ENCODE measurements around the gene DNAJC9.

Gene DNAJC9

DNA sequence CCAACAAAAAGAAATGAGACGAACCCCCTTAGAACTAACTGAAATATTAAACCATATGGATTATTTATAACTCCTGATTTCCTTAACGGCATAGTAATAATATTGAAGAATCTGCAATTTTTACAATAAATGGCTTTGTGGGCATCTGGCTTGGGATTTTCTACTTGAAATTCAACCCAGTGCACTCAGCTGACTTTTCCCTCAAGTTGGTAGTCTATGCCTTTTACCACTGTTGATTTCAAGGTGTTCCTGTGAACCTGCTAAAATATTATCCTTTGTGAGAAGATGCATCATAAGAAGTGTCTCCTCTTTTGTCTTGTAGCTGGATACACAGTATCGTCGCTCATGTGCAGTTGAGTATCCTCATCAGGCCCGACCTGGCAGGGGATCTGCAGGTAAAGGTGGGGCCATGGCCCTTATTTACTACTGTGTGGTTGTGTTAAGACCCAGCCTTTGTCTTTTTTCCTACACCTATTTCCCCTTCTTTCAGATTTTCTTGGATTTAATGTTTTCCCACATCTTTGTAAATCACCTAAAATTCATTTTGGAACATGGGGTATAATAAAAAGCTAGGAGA lies 8.0 kb downstream of the DNAJC9 start:
- DNase-seq (ENCODE audit: low read depth) = no peak

DNA sequence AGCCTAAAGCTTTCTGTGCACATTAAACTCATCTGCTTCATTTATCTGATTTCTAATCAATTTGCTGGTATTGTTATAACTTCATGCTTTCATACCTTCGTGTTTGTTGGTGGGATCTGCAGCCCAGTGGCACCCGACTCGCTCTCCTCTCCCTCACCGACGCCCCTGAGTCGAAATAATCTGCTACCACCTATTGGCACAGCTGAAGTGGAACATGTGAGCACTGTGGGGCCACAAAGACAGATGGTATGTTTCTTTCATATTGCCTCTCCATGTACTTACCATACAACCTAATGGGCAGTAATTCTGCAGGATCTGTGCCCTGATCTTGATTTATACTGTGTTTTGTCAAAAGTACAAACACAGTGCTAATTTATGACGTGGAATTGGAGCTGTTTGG lies 12.4 kb downstream of the DNAJC9 start:
- DNase-seq (ENCODE audit: low read depth) = no peak

DNA sequence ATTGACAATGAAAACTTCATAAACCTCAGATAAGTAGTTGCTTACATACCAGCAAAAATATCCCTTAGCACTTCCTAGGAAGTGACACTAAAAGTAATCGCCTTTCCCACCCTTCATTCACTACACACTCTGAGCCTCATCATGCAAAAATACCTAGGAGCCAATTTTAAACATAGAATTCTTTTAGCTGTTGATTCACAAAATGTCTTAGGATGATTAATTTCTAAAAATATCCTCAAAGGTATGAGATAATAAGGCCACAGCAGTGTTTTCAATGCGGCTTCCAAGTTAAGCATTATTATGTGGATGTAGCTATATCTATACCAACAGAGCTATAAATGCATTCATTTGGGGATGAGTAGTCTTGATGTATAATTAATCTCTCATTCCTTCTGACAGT lies 13.2 kb downstream of the DNAJC9 start:
- no peak for DNase-seq (ENCODE audit: low read depth)

DNA sequence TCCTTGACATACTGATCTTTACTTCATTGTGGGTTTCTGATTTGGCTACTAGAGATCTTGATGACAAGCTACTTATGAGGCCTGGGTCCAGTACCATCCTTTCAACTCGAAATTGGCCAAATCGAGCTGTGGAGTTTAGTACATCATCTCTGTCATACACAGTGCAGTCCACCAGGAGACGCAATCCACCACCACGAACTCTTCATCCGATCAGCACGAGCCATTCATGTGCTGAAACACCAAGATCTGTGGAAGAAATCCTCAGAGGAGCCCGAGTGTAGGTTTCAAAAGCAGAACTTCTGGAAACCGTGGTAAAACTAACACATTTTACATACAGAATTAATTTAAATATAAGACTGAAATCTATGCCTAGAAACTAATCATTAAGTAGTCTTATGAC lies 14.2 kb downstream of the DNAJC9 start:
- no peak for DNase-seq (ENCODE audit: low read depth)

DNA sequence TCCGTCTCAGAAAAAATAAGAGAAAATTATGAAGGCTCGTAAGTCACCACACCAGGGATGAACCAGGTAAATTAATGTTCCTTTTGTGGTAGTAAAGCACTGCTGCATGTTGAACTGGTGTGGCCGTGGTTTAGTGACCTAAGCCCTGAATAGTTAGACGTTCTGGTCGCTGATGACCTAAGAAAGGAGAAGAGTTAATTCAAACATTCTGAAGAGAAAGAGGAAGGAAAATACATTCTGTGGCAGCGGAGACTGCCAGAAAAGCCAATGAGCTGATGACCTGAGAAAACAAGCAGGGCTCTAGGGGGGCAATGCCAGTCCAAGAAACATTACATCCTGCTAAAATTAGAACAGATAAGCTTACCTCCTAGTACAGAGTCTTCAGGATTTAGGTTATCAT lies 17.5 kb downstream of the DNAJC9 start:
- DNase-seq (ENCODE audit: low read depth) = no peak

DNA sequence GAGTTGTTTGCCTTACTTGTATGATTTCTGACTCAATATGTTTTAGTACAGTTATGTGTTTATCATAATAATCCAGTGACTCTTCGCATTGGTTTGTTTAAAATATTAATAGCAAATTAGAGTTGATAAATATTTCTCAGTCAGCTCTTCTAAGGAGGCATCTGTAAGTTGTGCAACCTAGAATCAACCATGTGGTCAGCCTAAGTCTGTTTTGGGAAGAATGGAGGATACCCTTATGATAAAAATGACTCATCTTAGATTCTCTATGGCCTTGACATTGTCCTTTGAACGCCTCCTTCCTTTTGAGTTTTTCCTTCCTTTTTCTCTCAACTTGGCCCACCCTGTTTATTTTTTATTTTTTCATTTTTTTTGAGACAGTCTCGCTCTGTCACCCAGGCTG lies 18.8 kb downstream of the DNAJC9 start:
- no peak for DNase-seq (ENCODE audit: low read depth)

DNA sequence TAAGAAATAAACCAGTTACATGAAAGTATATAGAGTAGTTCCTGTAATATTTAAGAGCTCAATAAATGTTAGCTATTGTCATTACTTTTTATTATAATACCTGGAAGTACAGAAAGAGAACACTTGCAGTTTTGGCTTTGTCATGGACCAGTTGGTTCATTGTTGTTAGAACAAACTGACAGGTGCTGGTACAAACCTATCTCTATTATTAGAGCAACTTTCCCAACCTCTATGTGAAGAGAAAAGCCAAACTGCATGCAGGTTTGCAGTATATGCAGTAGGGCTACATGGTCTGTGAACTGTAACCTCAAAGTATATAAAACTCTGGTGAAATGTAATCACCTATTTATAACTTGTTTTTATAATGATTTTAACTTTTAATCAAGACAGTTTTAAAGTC lies 20.4 kb downstream of the DNAJC9 start:
- no peak for DNase-seq (ENCODE audit: low read depth)

DNA sequence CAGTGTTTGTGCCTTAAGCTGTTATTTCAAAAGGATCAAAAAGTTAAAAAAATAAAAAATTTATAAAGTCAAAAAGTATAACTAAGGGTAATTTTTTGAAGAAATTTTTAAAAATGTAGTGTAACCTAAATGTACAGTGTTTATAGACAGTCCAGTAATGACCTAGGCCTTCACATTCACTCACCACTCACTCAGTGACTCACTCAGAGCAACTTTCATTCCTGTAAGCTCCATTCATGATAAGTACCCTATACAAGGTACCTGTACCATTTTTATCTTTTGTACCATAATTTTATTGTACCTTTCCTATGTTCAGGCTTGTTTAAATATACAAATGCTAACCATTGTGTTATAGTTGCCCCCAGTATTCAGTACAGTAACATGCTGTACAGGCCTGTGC lies 21.5 kb downstream of the DNAJC9 start:
- DNase-seq (ENCODE audit: low read depth) = no peak

DNA sequence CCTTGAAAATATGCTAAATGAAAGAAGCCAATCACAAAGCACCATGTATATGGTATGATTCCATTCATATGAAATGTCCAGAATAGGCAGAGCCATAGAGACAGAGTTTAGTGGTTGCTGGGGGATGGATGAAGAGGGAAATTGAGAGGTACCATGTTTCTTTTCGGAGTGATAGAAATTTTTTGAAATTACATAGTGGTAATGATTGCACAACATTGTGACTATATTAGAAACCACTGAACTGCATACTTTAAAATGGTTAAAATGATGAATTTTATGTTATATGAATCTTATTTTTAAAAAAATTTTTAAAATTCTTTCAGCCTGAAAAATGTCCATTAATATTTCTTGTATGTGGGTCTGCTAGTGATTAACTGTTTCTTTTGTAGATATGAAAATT lies 26.1 kb downstream of the DNAJC9 start:
- DNase-seq (ENCODE audit: low read depth) = no peak

DNA sequence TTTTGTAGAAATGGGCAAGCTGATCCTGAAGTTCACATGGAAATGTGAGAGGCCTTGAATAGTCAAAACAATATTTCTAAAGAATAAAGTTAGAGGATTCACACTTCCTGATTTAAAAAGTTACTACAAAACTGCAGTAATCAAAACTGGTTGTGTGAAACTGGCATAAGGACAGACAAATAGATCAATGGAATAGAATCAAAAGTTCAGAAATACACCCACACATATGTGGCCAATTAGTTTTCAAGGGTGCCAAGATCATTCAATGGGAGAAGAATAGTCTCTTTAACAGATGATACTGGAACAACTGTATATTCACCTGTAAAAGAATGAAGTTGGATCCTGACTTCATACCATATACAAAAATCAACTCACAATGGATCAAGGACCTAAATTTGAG lies 27.7 kb downstream of the DNAJC9 start:
- DNase-seq (ENCODE audit: low read depth) = no peak

DNA sequence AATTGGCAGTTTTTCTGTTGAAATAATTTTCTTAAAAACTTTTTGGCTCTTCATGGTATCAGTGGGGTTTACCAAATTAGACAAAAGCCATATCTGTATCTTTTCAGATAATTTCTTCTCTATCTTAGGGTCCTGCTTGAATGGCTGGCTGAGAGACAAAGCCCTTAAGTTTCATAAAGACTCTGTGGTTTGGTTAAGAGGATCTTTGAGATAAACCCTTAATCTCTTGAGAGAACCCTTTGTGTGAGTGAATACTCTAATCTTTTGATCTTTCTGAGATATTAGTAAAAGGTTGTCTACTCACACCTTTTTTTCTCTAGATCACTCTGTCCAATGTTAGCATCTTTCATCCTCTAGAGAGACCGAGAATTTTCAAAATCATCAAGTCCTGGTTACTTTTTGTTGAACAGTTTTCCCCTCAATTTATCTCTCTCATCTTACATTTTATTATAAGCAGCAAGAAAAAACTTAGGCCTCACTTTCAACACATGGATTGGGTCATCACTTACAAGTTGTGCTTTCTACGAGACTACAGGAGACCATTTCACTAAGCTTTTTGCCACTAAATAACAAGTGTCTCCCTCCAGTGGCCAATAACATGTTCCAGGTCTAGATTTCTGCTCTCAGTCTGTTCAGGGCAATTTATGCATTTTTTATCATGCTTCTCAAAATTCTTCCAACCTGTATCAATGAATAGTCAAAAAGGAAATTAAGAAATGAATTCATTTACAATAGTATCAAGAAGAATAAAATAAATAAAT lies 28.4 kb downstream of the DNAJC9 start:
- no peak for DNase-seq (ENCODE audit: low read depth)

DNA sequence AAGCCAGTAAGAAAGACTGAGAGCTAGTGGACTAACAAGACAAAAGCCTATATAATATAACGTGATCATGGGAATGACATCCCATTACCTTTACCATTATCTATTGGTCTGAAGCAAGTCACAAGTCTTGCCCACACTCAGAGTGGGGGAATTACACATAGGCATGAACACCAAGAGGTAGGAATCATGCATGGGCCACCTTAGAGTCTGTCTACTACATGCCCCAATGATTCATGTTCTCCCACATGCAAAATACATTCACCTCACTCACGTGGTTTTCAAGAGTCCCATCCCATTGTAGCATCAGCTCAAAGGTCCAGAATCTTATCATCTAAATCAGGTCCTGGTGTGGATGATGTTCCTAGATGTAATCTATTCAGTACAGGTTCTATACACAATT lies 29.4 kb downstream of the DNAJC9 start:
- DNase-seq (ENCODE audit: low read depth) = no peak

DNA sequence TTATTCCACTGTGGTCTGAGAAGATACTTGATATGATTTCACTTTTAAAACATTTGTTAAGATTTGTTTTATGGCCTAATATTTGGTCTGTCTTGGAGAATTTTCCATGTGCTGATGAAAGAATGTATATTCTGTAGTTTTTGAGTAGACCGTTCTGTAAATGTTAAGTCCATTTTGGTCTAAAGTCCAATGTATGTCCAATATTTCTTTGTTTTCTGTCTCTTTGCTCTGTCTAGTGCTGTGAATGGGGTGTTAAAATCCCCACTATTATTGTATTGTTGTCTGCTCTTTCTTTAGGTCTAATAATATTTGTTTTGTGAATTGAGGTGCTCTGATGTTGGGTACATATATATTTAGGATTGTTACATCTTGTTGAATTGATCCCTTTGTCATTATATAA lies 31.3 kb downstream of the DNAJC9 start:
- no peak for DNase-seq (ENCODE audit: low read depth)

DNA sequence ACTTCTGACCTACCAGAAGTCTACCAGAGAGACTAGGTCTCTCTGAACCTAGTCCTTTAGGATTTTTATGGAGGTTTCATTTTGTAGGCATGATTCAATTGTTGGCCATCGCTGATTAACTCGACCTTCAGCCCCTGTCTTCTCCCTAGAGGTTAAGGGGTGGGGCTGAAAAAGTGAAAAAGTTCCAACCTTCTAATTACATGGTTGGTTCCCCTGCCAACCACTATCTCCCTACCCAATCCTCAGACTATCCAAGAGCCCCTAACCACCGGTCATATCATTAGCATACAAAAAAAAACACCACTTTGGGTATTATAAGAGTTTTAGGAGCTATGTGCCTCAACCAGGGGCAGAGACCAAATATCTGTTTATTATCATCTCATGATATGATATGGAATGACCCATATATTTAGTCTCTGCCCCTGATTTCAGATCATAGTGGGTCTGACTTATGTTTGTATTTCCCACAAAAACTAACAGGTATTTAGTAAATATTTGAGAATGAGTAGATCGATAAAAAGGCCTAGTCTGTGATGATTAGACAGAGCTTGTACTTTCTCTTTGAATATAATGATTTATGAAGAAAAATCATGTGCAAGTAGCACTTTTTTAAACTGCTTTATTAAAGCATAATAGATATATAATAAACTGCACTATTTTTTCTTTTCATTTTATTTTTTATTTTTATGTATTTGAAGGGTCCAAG lies 35.8 kb downstream of the DNAJC9 start:
- no peak for DNase-seq (ENCODE audit: low read depth)

DNA sequence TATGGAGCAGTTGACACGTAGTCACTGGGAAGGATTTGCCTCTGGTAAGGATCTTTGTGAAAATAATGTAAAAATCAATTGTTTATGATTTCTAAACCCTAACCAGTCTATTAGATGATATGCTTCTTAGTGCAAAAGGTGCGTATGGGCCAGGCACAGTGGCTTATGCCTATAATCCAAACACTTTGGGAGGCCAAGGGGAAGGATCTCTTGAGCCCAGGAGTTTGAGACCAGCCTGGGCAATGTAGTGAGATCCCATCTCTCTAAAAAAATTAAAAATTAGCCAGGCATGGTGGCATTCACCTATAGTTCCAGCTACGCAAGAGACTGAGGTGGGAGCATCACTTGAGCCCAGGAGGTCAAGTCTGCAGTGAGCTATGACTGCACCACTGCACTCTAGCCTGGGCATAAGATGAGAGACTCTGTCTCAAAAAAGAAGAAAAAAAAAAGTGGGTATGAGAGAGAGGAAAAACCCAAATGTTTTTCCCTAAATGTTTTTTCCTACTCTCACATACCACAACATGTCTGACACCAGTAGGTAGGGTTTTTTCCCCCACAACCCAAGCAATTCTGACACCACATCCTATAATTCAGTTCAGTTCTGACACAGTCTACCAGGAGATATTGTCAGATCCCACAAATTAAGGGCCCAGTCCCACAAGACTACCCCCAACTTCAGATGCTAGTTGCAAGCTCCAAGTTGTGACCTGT lies 36.5 kb downstream of the DNAJC9 start:
- no peak for DNase-seq (ENCODE audit: low read depth)

DNA sequence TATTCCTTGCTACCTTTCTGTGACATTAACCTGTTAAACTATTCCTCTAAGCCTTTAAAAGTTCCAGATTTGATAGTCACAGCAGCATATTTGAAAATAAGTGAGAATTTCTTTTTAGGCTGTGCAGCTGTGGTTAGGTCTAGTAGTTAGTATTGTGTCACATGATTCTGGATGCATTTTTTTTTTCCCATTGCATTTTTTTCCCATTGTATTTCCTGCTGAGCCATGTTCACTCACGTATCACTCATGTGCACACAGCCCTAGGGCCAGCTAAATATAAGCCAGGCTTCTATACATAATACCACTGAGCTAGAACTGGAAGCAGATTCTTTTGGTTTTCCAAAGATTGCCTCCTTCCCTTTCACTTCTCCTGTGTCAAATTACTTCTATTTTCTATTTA lies 37.4 kb downstream of the DNAJC9 start:
- peak; percentile 47 for DNase-seq (ENCODE audit: low read depth)

DNA sequence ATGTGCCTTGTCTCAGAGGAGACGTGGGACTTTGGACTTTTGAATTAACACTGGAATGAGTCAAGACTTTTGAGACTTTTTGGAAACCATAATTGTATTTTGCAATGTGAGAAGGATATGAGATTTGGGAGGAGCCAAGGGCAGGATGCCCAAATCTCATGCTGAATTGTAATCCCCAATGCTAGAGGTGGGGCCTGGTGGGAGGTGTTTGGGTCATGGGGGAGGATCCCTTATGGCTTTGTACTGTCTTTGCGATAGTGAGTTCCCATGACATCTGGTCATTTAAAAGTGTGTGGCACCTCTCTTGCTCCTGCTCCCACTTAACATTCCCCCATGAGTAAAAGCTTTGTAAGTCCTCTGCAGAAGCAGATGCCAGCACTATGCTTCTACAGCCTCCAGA lies 39.2 kb downstream of the DNAJC9 start:
- no peak for DNase-seq (ENCODE audit: low read depth)

DNA sequence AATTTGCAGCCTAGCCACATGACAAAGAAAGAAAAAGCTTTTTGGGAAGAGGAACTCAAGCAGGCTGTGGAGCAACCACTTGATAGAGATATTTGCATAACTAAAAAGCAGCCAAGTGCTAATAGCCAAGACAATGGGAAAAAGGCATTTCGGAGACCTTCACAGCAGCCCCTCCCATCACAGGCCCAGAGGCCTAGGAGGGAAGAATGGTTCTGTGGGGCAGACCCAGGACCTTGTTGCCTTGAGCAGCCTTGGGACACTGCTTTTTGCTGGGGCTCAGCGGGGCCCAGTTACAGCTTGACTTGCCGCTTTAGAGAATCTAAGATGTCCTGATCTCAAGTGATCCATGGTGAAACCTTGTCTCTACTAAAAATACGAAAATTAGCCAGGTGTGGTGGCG lies 40.7 kb downstream of the DNAJC9 start:
- DNase-seq (ENCODE audit: low read depth) = no peak

DNA sequence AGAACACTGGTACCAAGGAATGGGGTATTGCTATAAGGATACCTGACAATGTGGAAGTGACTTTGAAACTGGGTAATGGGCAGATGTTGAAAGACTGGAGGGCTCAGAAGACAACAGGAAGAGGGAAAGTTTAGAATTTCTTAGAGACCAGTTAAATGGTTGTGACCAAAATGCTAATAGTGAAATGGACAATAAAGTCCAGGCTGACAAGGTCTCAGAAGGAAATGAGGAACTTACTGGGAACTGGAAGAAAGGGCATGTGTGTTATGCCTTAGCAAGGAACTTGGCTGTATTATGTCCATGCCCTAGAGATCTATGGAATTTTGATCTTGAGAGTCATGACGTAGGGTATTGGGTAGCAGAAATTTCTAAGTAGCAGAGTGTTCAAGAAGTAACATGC lies 41.2 kb downstream of the DNAJC9 start:
- DNase-seq (ENCODE audit: low read depth) = no peak

DNA sequence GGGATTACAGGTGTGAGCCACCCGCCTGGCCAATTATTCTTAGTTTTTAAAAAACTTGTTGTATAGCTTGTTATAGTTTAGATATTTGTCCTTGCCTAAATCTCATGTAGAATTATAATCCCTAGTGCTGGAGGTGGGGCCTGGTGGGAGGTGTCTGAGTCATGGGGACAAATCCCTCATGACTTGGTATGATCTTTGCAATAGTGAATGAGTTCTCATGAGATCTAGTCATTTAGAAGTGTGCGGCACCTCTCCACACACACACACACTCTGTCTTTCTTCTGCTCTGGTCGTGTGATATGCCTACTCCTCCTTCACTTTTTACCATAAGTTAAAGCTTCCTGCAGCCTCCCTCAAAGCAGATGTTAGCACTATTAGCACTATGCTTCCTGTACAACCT lies 42.0 kb downstream of the DNAJC9 start:
- DNase-seq (ENCODE audit: low read depth) = no peak
